HepG2 (cell line): Measurements from ENCODE around the gene GALNT11. TPM values are rescaled to one million over a fixed set of nuclear protein-coding genes. Genes with fewer than 3 reads are reported as not detected.

Source experiments
- ATAC-seq: fragments of 200-7000 bp; cut with Tn5 transposase; 3 replicates; pipeline ENCODE4 v1.9.1; 2020; ENCODE audit warnings: mild to moderate bottlenecking, moderate library complexity
- BruUV-seq: library from RNA; stranded (reverse); fragments of 400-500 nt; replicated peaks from 2 replicates; lab custom pipeline; 2021; lab: Mats Ljungman, UMichigan
- CTCF ChIA-PET: fragments of 300-600 bp; formaldehyde crosslinking; extraction: SDS; loops from one replicate; lab custom pipeline; 2021; ENCODE audit warnings: low total read pairs, inconsistent platforms, low intra/inter-chr PET ratio; lab: Yijun Ruan, JAX
- POLR2A ChIA-PET: fragments of 350-600 bp; sonication (Branson Sonifier 250); formaldehyde crosslinking; loops from one replicate; lab custom pipeline; 2020; ENCODE audit warnings: antibody characterized with exemption, inconsistent platforms; lab: Yijun Ruan, JAX
- DNase-seq: peaks from one replicate; pipeline ENCODE4 v3.0.0-alpha.2; 2015; ENCODE audit warnings: low spot score
- FAIRE-seq: peaks from 3 replicates; lab custom pipeline; 2011; peaks lifted over from hg19 to GRCh38; lab: Jason Lieb, UNC
- H2AFZ ChIP-seq: one replicate; pipeline ENCODE4 v1.6.1; 2011; ENCODE audit warnings: low read length, inconsistent platforms
- H3K27ac ChIP-seq: fragments of 300-600 bp; 3 replicates; pipeline ENCODE4 v1.8.0; 2011; ENCODE audit warnings: mixed run types, mild to moderate bottlenecking, mixed read lengths, low read length, inconsistent platforms; ENCODE audit not compliant: insufficient read depth; ENCODE audit errors: extremely low read length
- H3K27me3 ChIP-seq, 2 experiments: fragments of 200-600 bp in 1 of 2; 2 replicates in 1 of 2; 3 replicates in 1 of 2; pipeline versions ENCODE4 v1.6.0 to v1.8.0; 2011; ENCODE audit warnings: low read length in 2 of 2, mild to moderate bottlenecking in 2 of 2, moderate library complexity in 2 of 2, inconsistent platforms in 1 of 2; ENCODE audit not compliant: insufficient read depth in 2 of 2, control insufficient read depth in 1 of 2
- H3K36me3 ChIP-seq, 2 experiments: fragments of 200-600 bp in 1 of 2; replicated peaks in 1 of 2; 2 replicates in 1 of 2; 3 replicates in 1 of 2; pipeline versions ENCODE4 v1.5.1 to v1.8.0; 2011; ENCODE audit warnings: low read length in 2 of 2, inconsistent platforms in 1 of 2; ENCODE audit not compliant: insufficient read depth in 2 of 2, control insufficient read depth in 1 of 2
- H3K4me1 ChIP-seq: 2 replicates; pipeline ENCODE4 v1.5.1; 2012; ENCODE audit warnings: low read length, inconsistent platforms; ENCODE audit not compliant: insufficient read depth
- H3K4me2 ChIP-seq: 2 replicates; pipeline ENCODE4 v1.6.0; 2011; ENCODE audit warnings: low read depth, low read length, inconsistent platforms
- H3K4me3 ChIP-seq, 3 experiments: fragments of 200-600 bp in 1 of 3; sonication (generic), shearing (Covaris generic) in 1 of 3; replicated peaks in 1 of 3; 2 replicates each; pipeline ENCODE4 v1.5.1; 2011 to 2016; ENCODE audit warnings: low read length in 3 of 3, inconsistent platforms in 2 of 3, low read depth in 2 of 3, mild to moderate bottlenecking in 2 of 3, control low read depth in 1 of 3, mixed read lengths in 1 of 3; ENCODE audit not compliant: insufficient read depth in 1 of 3
- H3K79me2 ChIP-seq: one replicate; pipeline ENCODE4 v1.6.1; 2011; ENCODE audit warnings: low read length, inconsistent platforms; ENCODE audit not compliant: insufficient read depth
- H3K9ac ChIP-seq: 2 replicates; pipeline ENCODE4 v1.6.0; 2011; ENCODE audit warnings: mild to moderate bottlenecking, low read depth, low read length, inconsistent platforms; ENCODE audit not compliant: insufficient read depth
- H3K9me3 ChIP-seq: 2 replicates; pipeline ENCODE4 v1.5.1; 2012; ENCODE audit warnings: mild to moderate bottlenecking, low read length
- H4K20me1 ChIP-seq: 2 replicates; pipeline ENCODE4 v1.6.0; 2011; ENCODE audit warnings: inconsistent platforms, mild to moderate bottlenecking, low read length, moderate library complexity; ENCODE audit not compliant: insufficient read depth
- FOXP1 ChIP-seq, 2 experiments: fragments of 450-650 bp in 1 of 2; IDR thresholded peaks; 2 replicates each; pipeline ENCODE4 v1.6.1; 2017 to 2018; ENCODE audit warnings: antibody characterized with exemption in 1 of 2
- MAFK ChIP-seq, 2 experiments: IDR thresholded peaks in 1 of 2; conservative IDR thresholded peaks in 1 of 2; 2 replicates each; pipeline ENCODE4 v1.6.1; 2011; ENCODE audit warnings: improper control_type of control experiment in 2 of 2, low read length in 2 of 2
- MIXL1 ChIP-seq: IDR thresholded peaks from 2 replicates; pipeline ENCODE4 v1.6.1; 2016
- SNAI1 ChIP-seq: sonication (generic); formaldehyde crosslinking; IDR thresholded peaks from 2 replicates; pipeline ENCODE4 v1.5.0; 2020; ENCODE audit warnings: mild to moderate bottlenecking, missing genetic modification reagents, borderline replicate concordance
- SOX5 ChIP-seq: IDR thresholded peaks from 2 replicates; pipeline ENCODE4 v1.6.1; 2016; ENCODE audit warnings: borderline replicate concordance
- WGBS: methylation state at CpG from one replicate; pipeline ENCODE4 v1.1.6; 2017; ENCODE audit warnings: low lambda C conversion rate; 5-methylcytosine and 5-hydroxymethylcytosine counted together
- in situ Hi-C: cut with HindIII; loops from 2 replicates; pipeline ENCODE4 v1.10.0; 2017; ENCODE audit warnings: low pct_unique_long_range_greater_than_20kb; ENCODE audit not compliant: extremely low pct_ligation_motif_present
- intact Hi-C: fragments of 100-400 bp; cut with micrococcal nuclease; formaldehyde crosslinking; loops from one replicate; pipeline ENCODE4 v1.10.0; 2022; ENCODE audit not compliant: unreplicated experiment
- polyA plus RNA-seq, 8 experiments: library from polyadenylated mRNA; depleted of rRNA in 3 of 8; stranded (reverse) in 7 of 8; unstranded in 1 of 8; fragments of >200 nt; fragmentation: Illumina TruSeq in 4 of 8; extraction: Trizol in 4 of 8; gene quantifications; 2 replicates each; pipeline versions ENCODE4 v1.2.1 to v1.2.3, GENCODE V29; 2011 to 2016; ENCODE audit warnings: low read depth in 4 of 8, missing spikeins in 1 of 8, mixed read lengths in 1 of 8; ENCODE audit not compliant: insufficient read depth in 1 of 8
- total RNA-seq, 5 experiments: library from RNA; depleted of rRNA; stranded (reverse); fragments of >200 nt; fragmentation: Illumina TruSeq; extraction: Trizol; gene quantifications; 2 replicates each; pipeline ENCODE4 v1.2.3, GENCODE V29; 2016; ENCODE audit warnings: low read depth in 1 of 5
- TF ChIP-seq, protein P1 (sequence below): sonication (generic); formaldehyde crosslinking; IDR thresholded peaks from 2 replicates; pipeline ENCODE4 v1.4.0; 2020; ENCODE audit warnings: mild to moderate bottlenecking, missing genetic modification reagents
- TF ChIP-seq, protein P2 (sequence below): sonication (generic); formaldehyde crosslinking; IDR thresholded peaks from 2 replicates; pipeline ENCODE4 v1.9.0; 2022; ENCODE audit warnings: missing genetic modification reagents, mild to moderate bottlenecking, borderline replicate concordance
- TF ChIP-seq, protein P3 (sequence below): IDR thresholded peaks from 2 replicates; pipeline ENCODE4 v1.6.1; 2016; ENCODE audit warnings: missing compliant biosample characterization, missing genetic modification reagents, borderline replicate concordance

The GALNT11 gene
- total and polyA plus RNA-seq, 2 of the 13 experiments (the other 11 are each of a cell fraction or from before 2014, with no cell fraction given): 9.3 to 16.3 TPM

DNA sequence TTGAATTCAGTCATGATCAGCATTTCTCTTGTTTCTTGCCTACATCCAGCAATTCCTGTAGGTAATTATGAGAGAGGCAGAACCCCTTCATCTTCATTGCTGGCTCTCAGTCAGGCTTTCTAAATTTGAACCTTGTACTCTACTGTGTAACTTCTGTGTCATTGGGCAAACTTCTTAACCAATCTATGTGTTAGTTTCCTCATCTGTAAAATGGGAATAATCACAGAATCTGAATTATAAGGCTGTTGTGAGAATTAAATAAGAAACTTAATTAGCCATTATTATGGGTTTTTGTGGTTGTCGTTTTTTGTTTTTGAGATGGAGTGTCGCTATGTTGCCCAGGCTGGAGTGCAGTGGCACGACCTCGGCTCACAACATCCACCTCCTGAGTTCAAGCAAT, 11.5 kb upstream of the GALNT11 start (continued):
- TF ChIP-seq, protein P1, sequence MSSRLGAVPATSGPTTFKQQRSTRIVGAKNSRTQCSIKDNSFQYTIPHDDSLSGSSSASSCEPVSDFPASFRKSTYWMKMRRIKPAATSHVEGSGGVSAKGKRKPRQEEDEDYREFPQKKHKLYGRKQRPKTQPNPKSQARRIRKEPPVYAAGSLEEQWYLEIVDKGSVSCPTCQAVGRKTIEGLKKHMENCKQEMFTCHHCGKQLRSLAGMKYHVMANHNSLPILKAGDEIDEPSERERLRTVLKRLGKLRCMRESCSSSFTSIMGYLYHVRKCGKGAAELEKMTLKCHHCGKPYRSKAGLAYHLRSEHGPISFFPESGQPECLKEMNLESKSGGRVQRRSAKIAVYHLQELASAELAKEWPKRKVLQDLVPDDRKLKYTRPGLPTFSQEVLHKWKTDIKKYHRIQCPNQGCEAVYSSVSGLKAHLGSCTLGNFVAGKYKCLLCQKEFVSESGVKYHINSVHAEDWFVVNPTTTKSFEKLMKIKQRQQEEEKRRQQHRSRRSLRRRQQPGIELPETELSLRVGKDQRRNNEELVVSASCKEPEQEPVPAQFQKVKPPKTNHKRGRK (CRISPR knock-in tag): no peak
- peak in 1 of 2 experiments; percentile 27; a peak in 1 of 4 replicates for TF ChIP-seq MAFK (conservative IDR thresholded peaks at IDR 0.05 in 1 of 2, IDR thresholded peaks at IDR 0.05 in 1 of 2; ENCODE audit: low read length in 2 of 2)
- TF ChIP-seq, protein P2, sequence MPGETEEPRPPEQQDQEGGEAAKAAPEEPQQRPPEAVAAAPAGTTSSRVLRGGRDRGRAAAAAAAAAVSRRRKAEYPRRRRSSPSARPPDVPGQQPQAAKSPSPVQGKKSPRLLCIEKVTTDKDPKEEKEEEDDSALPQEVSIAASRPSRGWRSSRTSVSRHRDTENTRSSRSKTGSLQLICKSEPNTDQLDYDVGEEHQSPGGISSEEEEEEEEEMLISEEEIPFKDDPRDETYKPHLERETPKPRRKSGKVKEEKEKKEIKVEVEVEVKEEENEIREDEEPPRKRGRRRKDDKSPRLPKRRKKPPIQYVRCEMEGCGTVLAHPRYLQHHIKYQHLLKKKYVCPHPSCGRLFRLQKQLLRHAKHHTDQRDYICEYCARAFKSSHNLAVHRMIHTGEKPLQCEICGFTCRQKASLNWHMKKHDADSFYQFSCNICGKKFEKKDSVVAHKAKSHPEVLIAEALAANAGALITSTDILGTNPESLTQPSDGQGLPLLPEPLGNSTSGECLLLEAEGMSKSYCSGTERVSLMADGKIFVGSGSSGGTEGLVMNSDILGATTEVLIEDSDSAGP (CRISPR knock-in tag): no peak
- TF ChIP-seq, all 625 proteins: peak for 3

DNA sequence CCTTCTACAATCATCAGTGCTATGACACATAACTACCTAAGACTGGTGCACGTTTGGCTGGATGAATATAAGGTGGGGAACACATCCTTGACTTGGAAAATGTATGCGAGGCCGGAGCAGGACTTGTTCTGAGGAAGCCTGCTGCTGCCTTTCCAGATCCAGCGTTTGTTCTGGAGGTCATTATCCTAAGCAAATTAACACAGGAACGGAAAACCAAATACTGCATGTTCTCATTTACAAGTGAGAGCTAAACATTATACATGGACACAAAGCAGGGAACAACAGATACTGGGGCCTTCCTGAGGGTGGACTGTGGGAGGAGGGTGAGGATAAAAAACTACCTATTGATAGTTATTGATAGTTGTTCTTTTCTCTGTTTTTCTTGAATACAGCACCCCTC, 10.8 kb upstream of the GALNT11 start:
- POLR2A ChIA-PET: no interaction called here
- no peak overlapping the region for H3K4me3 ChIP-seq
- CTCF ChIA-PET: no interaction called here
- H3K9ac ChIP-seq: no peak overlapping the region
- BruUV-seq: no TSS peak
- 0% methylated on average over 5 of the region's 5 CpGs for WGBS
- H3K27ac ChIP-seq: no peak overlapping the region
- 0 out of 2 replicates have a peak overlapping the region, but pooled peaks have one; percentile 2 for H3K4me2 ChIP-seq
- H3K27me3 ChIP-seq: no peaks in the 10 kb centered on the region
- H3K36me3 ChIP-seq: no peaks in the 10 kb centered on the region
- no peaks in the 10 kb centered on the region for H3K9me3 ChIP-seq
- ATAC-seq: peak; percentile 65
- H3K79me2 ChIP-seq: no peaks in the 10 kb centered on the region
- no peaks in the 10 kb centered on the region for H4K20me1 ChIP-seq
- in situ Hi-C loops: no loop called here
- DNase-seq: no peak
- 0 out of 2 replicates have a peak, but pooled peaks have one; percentile 27 for TF ChIP-seq MIXL1 (CRISPR knock-in tag)
- TF ChIP-seq SOX5 (CRISPR knock-in tag): 0 out of 2 replicates have a peak, but pooled peaks have one; percentile 20
- no peak for TF ChIP-seq FOXP1 (IDR thresholded peaks at IDR 0.05)
- peak; percentile 23; the same call in 1 of the 2 replicates for TF ChIP-seq FOXP1 (CRISPR knock-in tag; IDR thresholded peaks at IDR 0.05)
- TF ChIP-seq, protein P3, sequence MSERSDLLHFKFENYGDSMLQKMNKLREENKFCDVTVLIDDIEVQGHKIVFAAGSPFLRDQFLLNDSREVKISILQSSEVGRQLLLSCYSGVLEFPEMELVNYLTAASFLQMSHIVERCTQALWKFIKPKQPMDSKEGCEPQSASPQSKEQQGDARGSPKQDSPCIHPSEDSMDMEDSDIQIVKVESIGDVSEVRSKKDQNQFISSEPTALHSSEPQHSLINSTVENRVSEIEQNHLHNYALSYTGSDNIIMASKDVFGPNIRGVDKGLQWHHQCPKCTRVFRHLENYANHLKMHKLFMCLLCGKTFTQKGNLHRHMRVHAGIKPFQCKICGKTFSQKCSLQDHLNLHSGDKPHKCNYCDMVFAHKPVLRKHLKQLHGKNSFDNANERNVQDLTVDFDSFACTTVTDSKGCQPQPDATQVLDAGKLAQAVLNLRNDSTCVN (CRISPR knock-in tag): peak; percentile 94
- TF ChIP-seq SNAI1 (CRISPR knock-in tag): no peak
- FAIRE-seq: no peak
- no peak overlapping the region for H2AFZ ChIP-seq
- intact Hi-C loops: no loop called here
- peaks cover 17% of the 10 kb centered on the region for H3K4me1 ChIP-seq
